Thoracic aorta (tissue), 2 donors: ENCODE data around the gene CREG1. TPM values are rescaled to one million over a fixed set of nuclear protein-coding genes. Genes with fewer than 3 reads are reported as not detected.
"Not testable (repeated sequence)": the region's sequence is repeated elsewhere in the genome, so short reads cannot be mapped to it uniquely, and the experiment has no call there.

Experiments used
- ATAC-seq: fragments of 150-250 bp; one replicate; pipeline ENCODE4 v1.8.0; 2017; ENCODE audit warnings: low read depth; ENCODE audit not compliant: insufficient number of reproducible peaks, low FRiP score
- DNase-seq: peaks from one replicate; pipeline ENCODE4 v3.0.0-alpha.2; 2020; ENCODE audit warnings: low spot score
- H3K27ac ChIP-seq, 2 donors: fragments of 200-600 bp; sonication (generic); 1 replicate in 1 of 2; 2 replicates in 1 of 2; pipeline ENCODE4 v1.5.1; 2016; ENCODE audit warnings: mild to moderate bottlenecking in 2 of 2, moderate library complexity in 2 of 2
- H3K27me3 ChIP-seq: fragments of 200-600 bp; sonication (generic); replicated peaks from 2 replicates; pipeline ENCODE4 v1.6.0; 2016; ENCODE audit warnings: mild to moderate bottlenecking; ENCODE audit not compliant: insufficient read depth
- H3K36me3 ChIP-seq: fragments of 200-600 bp; sonication (generic); one replicate; pipeline ENCODE4 v1.5.1; 2016
- H3K4me1 ChIP-seq, 2 donors: fragments of 200-600 bp; sonication (generic); 1 replicate in 1 of 2; 2 replicates in 1 of 2; pipeline versions ENCODE4 v1.5.1 to v1.6.0; 2016; ENCODE audit warnings: low read depth in 2 of 2, mild to moderate bottlenecking in 1 of 2; ENCODE audit not compliant: control insufficient read depth in 1 of 2
- H3K4me3 ChIP-seq: fragments of 200-600 bp; sonication (generic); 2 replicates; pipeline ENCODE4 v1.5.1; 2016; ENCODE audit warnings: mild to moderate bottlenecking
- H3K9me3 ChIP-seq: fragments of 200-600 bp; sonication (generic); 2 replicates; pipeline ENCODE4 v1.5.1; 2016
- CTCF ChIP-seq: fragments of 200-600 bp; sonication (generic); IDR thresholded peaks from one replicate; pipeline ENCODE4 v1.5.1; 2019; ENCODE audit warnings: antibody characterized with exemption
- total RNA-seq, 2 donors: library from RNA; depleted of rRNA; stranded (reverse); fragments of >200 nt; gene quantifications; one replicate each; pipeline versions ENCODE4 v1.1.0 to v1.2.3, GENCODE V29; 2016

The CREG1 gene
- total RNA-seq, 2 donors from 2014 or later, result 187 to 266 TPM

- no peak for DNase-seq
- no peak overlapping the region for H3K27ac ChIP-seq
- H3K9me3 ChIP-seq, result no peaks in the 10 kb centered on the region
- no peaks in the 10 kb centered on the region for H3K36me3 ChIP-seq
- H3K27me3 ChIP-seq, result no peaks in the 10 kb centered on the region
- H3K4me1 ChIP-seq, result no peaks in the 10 kb centered on the region
- no peak overlapping the region for H3K4me3 ChIP-seq
- no peak for TF ChIP-seq CTCF
- ATAC-seq, result no peak
These were observed 25.5 kb upstream of the CREG1 start for GRCh38 chr1:167578939-167579521.

GRCh38 chr1:167575649-167576048 is 22.1 kb upstream of the CREG1 start:
- no peak for TF ChIP-seq CTCF
- Histone ChIP-seq H3K9me3 (no peaks in the 10 kb centered on the region), H3K4me1 (no peaks in the 10 kb centered on the region), H3K27me3 (no peaks in the 10 kb centered on the region), H3K36me3 (no peaks in the 10 kb centered on the region), H3K4me3 (no peak overlapping the region), H3K27ac (no peak overlapping the region)
- ATAC-seq, result no peak
- DNase-seq, result no peak

- Histone ChIP-seq H3K9me3 (no peaks in the 10 kb centered on the region), H3K27ac (no peak overlapping the region), H3K27me3 (no peaks in the 10 kb centered on the region), H3K4me1 (no peaks in the 10 kb centered on the region), H3K36me3 (no peaks in the 10 kb centered on the region), H3K4me3 (no peak overlapping the region)
- no peak for TF ChIP-seq CTCF
- ATAC-seq (no peak), DNase-seq (no peak)
These were observed 19.5 kb upstream of the CREG1 start for GRCh38 chr1:167573035-167573434.

- not testable (repeated sequence) for ATAC-seq, H3K27me3 ChIP-seq, H3K9me3 ChIP-seq, H3K4me3 ChIP-seq, H3K4me1 ChIP-seq, DNase-seq, H3K36me3 ChIP-seq, H3K27ac ChIP-seq
These were observed 17.1 kb upstream of the CREG1 start for GRCh38 chr1:167570712-167571111.

- Histone ChIP-seq H3K4me3 (no peak overlapping the region), H3K4me1 (no peaks in the 10 kb centered on the region), H3K9me3 (no peaks in the 10 kb centered on the region), H3K27me3 (no peaks in the 10 kb centered on the region), H3K27ac (no peak overlapping the region), H3K36me3 (no peaks in the 10 kb centered on the region)
- TF ChIP-seq CTCF, result no peak
- no peak for DNase-seq
- ATAC-seq, result no peak
These were observed 14.1 kb upstream of the CREG1 start for GRCh38 chr1:167567663-167568062.

GRCh38 chr1:167566766-167567165 is 13.2 kb upstream of the CREG1 start:
- no peak for ATAC-seq
- no peak for DNase-seq

More at GRCh38 chr1:167566766-167567165, 13.2 kb upstream of the CREG1 start:
- H3K36me3 ChIP-seq, result no peaks in the 10 kb centered on the region
- no peak for TF ChIP-seq CTCF
- H3K4me3 ChIP-seq, result no peak overlapping the region
- H3K27me3 ChIP-seq, result no peaks in the 10 kb centered on the region
- no peaks in the 10 kb centered on the region for H3K4me1 ChIP-seq
- H3K27ac ChIP-seq, result no peak overlapping the region
- no peaks in the 10 kb centered on the region for H3K9me3 ChIP-seq
